HG03097 (cell line): Measurements from ENCODE around the gene TLCD3B.
"Not testable (repeated sequence)": the region's sequence is repeated elsewhere in the genome, so short reads cannot be mapped to it uniquely, and the experiment has no call there.

ENCODE experiments used
- ATAC-seq: cut with Tn5 transposase; IDR thresholded peaks from one replicate; pipeline ENCODE4 v1.9.1; 2021; ENCODE audit not compliant: unreplicated experiment, low FRiP score

The TLCD3B gene

DNA sequence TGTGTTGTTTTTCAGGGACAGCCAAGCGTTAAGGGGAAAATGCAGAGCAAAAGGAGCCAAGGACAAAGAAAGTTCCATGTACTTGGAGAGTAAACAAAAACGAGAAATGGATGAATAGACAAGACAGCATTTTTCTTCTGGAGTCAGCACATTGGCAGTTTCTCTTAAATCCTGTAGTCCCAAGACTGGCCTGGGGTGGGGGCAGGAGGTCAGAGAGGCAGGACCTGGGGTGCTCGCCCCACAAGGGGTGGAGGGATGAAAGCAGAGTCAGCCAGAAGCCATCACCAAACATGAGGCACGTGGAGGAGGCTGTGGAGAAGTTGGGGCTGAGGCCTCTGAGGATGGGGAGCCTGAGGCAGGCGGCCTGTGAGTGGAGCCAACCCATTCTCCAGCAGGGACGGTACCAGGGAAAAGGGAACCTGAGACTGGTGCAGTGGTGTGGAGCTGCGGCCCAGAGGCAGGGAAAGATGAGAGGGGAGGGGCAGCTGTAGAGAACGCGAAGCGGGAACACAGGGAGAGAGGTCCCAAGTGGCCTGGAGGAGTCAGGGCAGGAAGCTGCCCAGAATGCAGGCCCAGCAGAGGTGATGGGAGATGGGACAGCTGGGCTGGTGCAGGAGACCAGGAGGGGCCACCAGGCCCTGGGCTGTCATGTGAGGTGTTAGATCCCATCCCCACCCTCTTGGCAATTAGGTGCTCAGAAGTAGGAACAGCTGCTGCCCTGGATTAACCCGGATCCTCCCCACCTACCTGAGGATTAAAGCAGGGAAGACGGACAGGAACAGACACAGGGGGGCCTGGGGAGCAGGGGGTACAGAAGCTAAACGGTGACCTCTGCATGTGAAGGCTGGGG is 3.3 kb downstream of the TLCD3B start:
- ATAC-seq: no peak

DNA sequence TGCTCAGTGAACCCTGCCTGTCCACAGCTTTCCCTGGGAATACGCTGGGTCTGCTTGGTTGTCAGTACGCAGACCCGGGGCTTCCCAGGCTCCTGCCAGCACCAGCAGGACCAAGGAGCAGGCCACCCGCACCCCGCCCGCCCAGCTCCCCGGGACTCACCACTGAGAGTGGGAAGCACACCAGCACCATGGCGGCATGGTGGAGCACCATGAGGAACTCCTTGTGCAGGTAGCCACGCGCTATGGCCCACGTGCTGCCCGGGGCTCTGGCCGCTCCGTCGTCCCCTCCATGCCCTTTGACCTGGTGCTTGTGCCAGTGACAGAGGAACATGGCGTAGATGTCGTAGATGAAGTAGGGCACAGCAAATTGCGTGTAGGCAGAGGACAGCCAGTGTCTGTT is 4.6 kb downstream of the TLCD3B start:
- ATAC-seq: no peak

DNA sequence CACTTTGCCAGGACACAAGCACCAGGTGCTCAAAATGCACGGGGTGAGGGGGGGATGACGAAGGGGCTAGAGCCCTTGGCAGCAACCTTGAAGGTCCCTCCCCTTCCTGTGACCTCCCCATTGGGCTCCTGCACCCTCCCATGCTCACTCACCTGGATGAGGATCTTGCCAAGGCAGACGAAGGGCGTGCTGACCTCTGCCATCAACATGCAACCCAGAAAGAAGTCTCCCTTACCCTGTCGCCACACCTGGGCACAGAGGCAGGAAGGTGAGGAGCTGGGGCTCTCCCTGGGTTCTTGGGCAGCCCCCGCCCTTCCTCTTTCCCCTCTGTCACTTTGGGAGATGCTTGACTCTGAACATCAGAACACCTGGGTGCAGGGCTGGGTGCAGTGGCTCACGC is 5.5 kb downstream of the TLCD3B start:
- no peak for ATAC-seq

DNA sequence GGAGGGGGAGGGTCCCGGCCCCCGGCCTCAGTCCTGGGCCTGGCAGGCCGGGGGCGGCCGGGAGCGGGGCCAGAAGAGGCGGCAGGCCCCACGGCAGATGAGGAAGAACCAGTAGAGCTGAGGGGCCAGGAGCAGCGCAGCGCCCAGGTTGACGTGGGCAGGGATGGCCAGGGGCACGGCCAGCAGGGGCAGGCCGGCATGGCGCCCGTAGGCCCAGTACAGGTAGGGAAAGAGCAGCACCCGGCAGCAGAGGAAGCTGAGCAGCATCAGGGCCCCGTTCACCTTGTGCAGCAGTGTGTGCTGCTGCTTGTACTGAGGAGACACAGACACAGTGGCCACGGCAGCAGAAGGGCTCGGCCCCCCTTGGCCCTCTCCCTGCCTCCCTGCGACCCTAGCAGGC is 5.9 kb downstream of the TLCD3B start:
- ATAC-seq: no peak

DNA sequence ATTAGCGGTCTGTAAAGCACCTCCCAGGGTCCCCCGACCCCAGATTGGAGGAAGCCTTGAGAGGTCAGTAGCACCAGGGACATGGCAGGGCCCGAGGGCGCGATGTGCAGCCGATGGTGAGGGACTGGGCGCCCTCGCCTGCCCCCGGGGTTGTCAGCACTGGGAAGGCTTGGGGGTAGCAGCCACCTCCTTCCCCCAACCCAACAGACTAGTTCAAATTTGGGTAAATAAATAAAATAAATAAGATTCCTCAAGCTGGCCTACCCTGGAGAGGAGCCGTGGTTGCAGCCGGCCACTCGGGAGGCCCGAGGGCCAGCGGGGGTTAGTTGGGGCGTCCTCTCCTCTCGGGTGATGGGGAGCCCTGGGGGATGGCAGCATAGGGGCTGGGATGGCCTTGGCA is 6.6 kb downstream of the TLCD3B start:
- ATAC-seq: no peak

DNA sequence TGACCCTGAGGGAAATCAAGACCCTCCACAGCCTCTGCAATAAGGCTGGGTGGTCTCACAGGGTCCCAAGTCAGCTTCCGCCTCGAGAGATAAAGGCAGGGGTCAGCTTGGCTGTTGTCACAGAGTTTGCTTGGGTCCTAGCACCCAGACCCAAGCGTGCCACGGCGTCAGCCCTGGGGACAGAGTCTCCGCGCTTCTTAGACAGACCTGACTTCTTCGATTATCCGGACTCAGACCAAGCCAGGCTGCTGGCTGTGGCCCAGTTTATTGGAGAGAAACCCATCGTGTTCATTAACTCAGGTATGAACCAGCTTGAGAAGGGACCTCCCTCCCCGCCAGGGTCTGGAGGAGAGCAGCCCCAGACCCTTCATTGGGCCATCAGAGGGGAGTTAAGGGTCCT is 7.5 kb downstream of the TLCD3B start:
- ATAC-seq: no peak

DNA sequence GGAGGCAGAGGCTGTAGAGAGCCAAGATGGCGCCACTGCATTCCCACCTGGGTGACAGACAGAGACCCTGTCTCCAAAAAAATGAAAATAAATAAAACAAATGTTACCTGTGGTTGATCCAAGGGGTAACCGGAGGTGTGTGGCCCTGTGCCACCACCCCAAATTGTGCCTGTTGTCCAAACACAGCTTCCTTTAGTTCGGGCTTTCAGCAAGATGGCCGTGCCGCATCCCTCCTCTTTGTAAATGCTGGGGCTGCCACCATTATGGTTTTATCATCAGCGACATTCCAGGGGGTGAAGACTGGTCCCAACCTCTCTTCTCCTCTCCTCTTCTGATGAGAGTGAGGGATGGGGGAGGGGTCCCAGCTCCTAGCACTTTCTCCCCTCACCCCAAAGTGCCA is 8.2 kb downstream of the TLCD3B start, which contains the start of gene C16orf92:
Gene C16orf92, plus strand, starts transcription at position 312 of the 400 bp plus-strand sequence. CDS start 143 bp downstream, outside the sequence.
- ATAC-seq: no peak

DNA sequence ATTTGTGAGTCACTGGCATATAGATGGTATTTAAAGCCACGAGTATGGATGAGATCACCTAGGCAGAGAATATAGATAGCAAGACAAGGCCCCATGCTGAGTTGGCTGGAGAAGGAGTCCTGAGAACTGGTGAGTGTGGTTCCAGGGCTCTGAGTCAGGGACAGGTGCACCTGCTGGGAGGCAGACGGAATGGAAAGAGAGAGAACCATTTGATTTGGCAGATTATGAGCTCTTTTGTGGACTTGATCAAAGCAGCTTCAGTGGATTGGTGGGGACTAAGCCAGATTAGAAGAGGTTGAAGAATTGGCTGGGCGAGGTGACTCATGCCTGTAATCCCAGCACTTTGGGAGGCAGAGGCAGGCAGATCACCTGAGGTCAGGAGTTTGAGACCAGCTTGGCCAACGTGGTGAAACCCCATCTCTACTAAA is 12.3 kb downstream of the TLCD3B start:
- no peak for ATAC-seq

DNA sequence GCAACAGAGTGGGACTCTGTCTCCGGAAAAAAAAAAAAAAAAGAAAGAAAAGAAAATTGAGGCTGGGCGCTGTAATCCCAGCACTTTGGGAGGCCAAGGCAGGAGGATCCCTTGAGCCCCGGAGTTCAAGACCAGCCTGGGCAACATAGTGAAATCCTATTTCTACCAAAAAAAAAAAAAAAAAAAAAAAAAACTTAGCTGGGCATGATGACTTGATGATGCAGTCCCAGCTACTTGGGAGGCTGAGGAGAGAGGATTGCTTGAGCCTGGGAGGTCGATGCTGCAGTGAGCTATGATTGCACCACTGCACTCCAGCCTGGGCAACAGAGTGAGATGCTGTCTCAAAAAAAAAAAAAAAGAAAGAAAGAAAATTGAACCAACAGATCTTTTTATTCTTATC is 13.1 kb downstream of the TLCD3B start:
- not testable (repeated sequence) for ATAC-seq

DNA sequence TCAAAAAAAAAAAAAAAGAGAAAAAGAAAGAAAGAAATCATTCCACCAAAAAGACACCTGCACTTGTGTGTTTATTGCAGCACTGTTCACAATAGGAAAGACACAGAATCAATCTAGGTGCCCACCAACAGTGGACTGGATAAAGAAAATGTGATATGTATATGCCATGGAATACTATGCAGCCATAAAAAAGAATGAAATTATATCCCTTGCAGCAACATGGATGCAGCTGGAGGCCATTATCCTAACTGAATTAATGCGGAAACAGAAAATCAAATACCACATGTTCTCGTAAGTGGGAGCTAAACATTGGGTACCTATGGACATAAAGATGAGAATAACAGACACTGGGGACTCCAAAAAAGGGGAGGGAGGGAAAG is 13.8 kb downstream of the TLCD3B start:
- ATAC-seq: no peak

DNA sequence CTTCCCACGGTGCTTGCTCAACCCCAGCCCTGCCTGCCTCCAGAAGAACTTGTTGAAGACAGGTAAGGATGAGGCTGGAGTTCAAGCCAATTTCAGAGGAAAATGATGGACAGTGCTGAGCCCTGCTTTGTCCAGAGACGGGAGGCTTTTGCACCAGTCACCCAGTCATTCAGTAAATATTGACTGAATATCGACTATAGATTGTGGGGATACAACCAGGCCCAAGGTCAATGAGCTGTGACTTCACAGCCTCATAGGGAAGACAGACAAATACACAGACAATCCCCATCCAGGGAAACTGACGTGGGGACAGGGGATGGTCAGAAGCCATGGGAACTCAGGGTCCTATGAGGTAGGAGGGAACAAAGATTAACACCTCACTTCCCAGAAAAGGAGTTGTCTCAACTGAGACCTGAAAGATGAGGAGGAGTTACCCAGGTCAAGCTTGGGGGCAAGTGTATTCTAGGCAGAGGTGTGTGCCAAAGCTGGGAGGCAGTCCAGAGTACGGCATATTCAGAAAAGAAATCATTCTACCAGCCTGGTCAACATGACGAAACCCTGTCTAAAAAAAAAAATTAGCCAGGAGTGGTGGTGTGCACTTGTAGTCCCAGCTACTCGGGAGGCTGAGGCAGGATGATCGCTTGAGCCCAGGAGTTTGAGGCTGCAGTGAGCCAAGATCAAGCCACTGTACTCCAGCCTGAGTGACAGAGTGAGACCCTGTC is 14.4 kb downstream of the TLCD3B start:
- no peak for ATAC-seq

DNA sequence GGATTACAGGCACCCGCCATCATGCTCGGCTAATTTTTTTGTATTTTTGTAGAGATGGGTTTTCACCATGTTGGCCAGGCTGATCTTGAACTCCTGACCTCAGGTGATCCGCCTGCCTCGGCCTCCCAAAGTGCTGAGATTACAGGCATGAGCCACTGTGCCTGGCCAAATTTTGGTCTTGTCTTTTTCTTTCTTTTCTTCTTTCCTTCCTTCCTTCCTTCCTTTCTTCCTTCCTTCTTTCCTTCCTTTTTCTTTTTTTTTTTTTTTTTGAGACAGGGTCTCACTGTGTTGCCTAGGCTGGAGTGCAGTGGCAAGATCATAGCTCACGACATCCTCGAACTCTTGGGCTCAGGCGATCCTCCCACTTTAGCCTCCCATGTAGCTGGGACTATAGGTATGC is 15.6 kb downstream of the TLCD3B start:
- not testable (repeated sequence) for ATAC-seq

DNA sequence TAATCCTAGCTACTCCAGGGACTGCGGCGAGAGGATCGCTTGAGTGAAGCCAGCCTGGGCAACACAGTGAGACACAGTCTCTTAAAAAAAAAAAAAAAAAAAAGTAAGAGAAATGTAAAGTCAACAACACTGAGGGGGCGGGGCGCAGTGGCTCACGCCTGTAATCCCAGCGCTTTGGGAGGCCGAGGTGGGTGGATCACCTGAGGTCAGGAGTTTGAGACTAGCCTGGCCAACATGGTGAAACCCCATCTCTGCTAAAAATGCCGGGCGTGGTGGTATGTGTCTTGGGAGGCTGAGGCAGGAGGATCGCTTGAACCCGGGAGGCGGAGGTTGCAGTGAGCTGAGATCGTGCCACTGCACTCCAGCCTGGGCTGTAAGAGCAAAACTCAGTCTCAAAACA is 18.5 kb downstream of the TLCD3B start:
- ATAC-seq: not testable (repeated sequence)

DNA sequence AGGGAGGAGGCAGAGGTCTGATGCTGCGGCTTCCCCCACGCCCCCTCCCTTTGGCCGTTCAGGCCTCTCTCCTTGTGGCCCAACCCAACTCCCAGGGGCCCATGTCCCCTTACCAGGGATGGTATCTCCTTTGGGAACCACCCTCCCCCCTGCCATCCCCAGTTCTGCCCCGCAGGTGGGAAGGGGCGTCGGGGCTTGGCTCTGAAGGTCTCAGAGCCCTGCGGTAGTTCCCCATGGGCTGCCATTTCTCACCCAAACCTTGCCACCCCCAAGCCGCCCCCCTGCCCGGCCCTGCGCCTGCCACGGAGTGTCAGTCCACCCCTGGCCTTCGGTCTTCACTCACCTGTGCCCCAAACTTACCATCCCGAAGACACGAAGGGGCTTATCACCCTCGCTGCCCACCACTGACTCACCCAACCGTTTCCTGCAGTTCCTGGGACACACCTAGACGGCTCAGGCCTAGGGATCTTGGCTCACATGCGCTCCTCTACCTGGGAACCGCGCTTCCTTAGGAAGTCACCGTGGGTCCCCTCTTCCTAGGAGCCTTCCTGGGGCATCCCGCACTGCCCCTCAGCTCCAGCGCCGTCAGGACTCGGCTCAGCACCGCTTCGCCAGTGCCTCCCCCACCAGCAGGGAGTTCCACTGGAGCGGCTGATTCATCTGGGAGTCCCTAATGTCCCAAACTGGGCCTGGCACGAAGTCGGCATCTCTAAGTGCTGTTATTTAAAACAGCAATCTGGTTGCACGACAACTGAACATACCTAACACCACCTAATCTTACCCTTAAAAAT is 19.2 kb downstream of the TLCD3B start:
- ATAC-seq: no peak

DNA sequence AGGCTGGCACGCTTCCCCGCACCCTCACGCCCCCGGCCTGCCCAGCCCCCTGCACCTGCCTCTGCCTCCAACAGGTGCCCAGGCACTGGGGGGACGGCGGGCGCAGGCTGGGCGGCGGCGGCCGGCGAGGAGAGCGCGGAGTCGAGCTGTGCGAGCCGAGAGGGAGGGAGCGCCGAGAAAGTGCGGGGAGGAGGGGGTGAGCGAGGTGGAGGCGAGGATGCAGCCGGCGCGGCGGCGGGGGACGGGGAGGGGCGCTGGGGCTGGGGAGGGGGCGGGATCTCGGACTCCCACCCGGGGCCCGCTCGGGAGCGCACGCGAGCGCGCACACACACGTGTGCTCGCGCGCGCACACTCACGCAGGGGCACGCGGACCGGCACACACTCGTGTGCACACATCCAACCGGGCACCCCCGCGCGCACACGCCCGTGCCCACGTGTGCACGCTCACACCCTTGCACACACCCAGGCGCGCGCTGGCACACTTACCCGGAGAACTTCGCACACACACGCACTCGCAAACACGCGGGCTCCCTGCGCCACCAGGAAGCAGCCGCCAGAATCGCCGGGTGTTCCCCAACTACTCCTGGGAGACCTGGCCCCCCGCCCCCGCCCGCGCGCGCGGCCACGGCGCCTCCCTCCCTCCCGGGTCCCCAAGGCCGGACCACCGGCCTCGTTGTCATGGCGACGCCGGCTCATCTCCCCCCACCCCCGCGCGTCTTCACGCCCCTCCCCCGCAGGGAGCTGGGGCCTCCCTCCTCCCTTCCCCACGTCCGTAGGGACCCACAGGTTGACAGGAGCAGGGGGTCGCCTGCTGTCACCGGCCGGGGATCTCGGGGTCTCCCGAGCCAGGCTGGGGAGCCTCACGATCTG is 20.0 kb downstream of the TLCD3B start, which contains the start of gene DOC2A:
Gene DOC2A, minus strand, starts transcription at position 184 of the 870 bp plus-strand sequence. CDS start 805 bp downstream, outside the sequence.
- ATAC-seq: no peak

DNA sequence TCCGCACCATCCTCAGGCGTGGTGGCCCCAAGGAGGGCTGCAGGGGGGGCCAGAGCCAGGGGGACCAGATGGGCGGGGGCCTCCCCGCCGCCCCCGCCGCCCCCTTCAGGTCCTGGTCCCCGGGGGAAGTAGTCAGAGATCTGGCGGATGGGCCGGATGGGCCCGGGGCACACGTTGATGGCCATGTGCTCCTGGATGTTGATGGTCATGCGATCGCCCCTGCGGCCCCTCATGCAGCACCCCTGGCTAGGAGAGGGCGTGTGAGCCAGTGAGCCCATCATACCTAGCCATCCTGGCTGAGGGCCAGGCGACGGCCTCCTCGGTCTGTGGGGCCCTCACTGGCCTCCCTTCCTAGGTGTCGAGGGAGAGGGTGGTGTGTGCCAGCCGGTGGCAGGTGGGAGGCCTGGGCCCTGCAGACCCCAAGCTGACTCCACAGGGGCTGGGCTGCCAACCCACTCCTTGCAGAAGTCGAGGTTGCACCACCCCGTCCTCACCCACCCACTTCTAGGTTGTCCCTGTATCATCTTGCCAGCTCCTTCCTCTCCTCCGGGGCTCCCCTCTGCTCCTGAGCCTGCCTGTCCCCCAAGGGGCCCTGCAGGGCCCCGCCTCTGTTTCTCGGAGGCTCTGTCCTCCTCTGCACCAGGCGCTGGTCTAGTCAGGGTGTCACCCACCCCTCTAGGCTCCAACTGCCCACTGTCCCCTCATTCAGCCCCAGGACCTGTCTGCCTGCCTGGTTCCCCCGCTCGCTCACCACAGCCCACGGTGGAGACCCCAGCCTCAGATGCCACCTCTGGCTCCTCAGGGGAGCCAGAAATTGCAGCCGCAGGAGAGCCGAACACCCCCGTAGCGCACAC is 20.9 kb downstream of the TLCD3B start:
- ATAC-seq: no peak

DNA sequence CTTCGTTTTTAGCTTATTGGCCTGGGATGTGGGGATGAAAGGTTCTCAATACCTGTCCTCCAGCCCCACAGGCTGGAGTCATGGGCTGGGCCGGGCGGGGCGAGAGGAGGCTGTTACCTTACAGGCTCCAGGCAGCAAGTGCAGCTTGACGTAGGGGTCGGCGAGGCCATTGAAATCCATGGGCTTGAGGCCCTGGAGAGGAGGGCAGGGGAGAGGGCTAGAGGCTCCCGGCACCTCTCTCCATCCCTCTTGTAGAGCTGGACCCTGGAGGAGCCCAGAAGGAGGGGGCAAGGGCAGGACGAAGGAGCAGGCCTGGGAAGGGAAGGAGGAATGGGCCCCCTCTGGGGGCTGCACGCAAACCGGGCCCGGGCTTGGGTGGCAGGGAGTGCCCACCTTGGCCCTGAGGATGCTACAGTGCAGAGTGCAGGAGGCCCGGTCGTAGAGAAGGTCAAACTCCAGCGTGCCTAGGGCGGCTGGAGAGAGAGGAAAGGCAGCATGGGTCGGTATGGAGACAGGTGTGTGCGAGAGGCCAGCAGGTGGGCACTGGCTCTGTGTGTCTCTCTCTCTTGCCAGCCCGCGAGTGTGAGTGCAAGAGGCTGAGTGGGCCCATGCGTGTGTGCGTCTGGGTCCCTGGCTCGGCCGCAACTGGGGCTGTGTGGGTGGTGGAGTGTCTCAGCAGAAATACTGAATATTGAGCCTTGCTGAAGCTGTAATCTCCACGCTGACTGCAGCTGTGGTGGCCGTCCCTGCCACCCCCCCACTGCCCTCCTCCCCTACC is 21.8 kb downstream of the TLCD3B start:
- ATAC-seq: no peak

DNA sequence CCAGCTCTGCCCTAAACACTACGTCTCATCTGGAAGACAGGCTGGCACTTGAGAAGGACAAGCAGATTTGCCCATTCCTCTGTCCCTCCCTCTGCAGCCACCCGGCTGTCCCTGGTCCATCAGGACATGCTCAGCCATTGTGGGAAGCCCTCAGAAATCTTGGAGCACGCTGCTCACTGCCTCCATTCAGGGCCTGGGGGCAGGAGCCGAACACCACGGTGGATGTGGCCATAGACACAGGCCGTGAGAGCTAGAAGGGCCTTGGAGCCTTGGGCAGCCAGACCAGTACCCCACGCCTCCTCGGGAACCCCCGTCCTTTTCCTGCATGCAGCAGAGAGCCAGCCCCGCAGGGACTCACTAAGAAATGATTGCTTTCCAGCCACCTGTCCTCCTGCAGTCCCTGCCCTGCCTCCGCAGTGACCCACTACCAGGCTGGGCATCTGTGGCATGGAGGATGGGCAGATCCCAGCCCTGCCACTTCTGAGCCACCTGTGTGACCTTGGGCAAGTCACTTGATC is 23.6 kb downstream of the TLCD3B start:
- no peak for ATAC-seq
